H9 (cell line): Measurements from ENCODE around the gene VRK3. TPM values are rescaled to one million over a fixed set of nuclear protein-coding genes. Genes with fewer than 3 reads are reported as not detected.

Experiments
- DNase-seq: peaks from one replicate; pipeline ENCODE4 v3.0.0-alpha.2; 2017
- H2AFZ ChIP-seq: one replicate; pipeline ENCODE4 v1.6.1; 2013; ENCODE audit warnings: mild to moderate bottlenecking, low read length, control low read depth, moderate library complexity
- H2AK5ac ChIP-seq: 2 replicates; pipeline ENCODE4 v1.6.1; 2013; ENCODE audit warnings: low read length, control low read depth, mixed read lengths; ENCODE audit not compliant: insufficient read length
- H2BK120ac ChIP-seq: one replicate; pipeline ENCODE4 v1.6.1; 2013; ENCODE audit warnings: low read depth, mild to moderate bottlenecking, low read length, control low read depth, inconsistent platforms; ENCODE audit not compliant: poor library complexity, severe bottlenecking
- H2BK12ac ChIP-seq: 2 replicates; pipeline ENCODE4 v1.6.1; 2013; ENCODE audit warnings: low read length, control low read depth, mixed read lengths, low read depth; ENCODE audit not compliant: insufficient read length
- H2BK15ac ChIP-seq: 2 replicates; pipeline ENCODE4 v1.6.1; 2013; ENCODE audit warnings: low read depth, low read length, control low read depth
- H2BK20ac ChIP-seq: one replicate; pipeline ENCODE4 v1.6.1; 2013; ENCODE audit warnings: low read depth, mild to moderate bottlenecking, low read length, control low read depth, inconsistent platforms; ENCODE audit not compliant: poor library complexity, severe bottlenecking
- H2BK5ac ChIP-seq: 2 replicates; pipeline ENCODE4 v1.6.1; 2013; ENCODE audit warnings: low read length, control low read depth, mixed read lengths; ENCODE audit not compliant: insufficient read length
- H3K14ac ChIP-seq: 2 replicates; pipeline ENCODE4 v1.6.1; 2013; ENCODE audit warnings: low read length, control low read depth; ENCODE audit not compliant: insufficient read depth
- H3K18ac ChIP-seq: 2 replicates; pipeline ENCODE4 v1.6.1; 2013; ENCODE audit warnings: low read depth, mild to moderate bottlenecking, mixed read lengths, low read length, control low read depth; ENCODE audit not compliant: insufficient read length
- H3K23ac ChIP-seq: 2 replicates; pipeline ENCODE4 v1.6.1; 2013; ENCODE audit warnings: low read length, control low read depth, mixed read lengths, low read depth; ENCODE audit not compliant: insufficient read length
- H3K23me2 ChIP-seq: 2 replicates; pipeline ENCODE4 v1.6.1; 2013; ENCODE audit warnings: low read depth, mild to moderate bottlenecking, mixed read lengths, low read length, control low read depth; ENCODE audit not compliant: insufficient read length, poor library complexity, severe bottlenecking
- H3K27ac ChIP-seq: 2 replicates; pipeline ENCODE4 v1.5.1; 2013; ENCODE audit warnings: low read length, control low read depth, mixed read lengths, low read depth; ENCODE audit not compliant: insufficient read length
- H3K27me3 ChIP-seq: 2 replicates; pipeline ENCODE4 v1.6.1; 2013; ENCODE audit warnings: low read length, control low read depth, inconsistent platforms; ENCODE audit not compliant: insufficient read depth
- H3K4ac ChIP-seq: 2 replicates; pipeline ENCODE4 v1.6.1; 2013; ENCODE audit warnings: low read depth, mild to moderate bottlenecking, control low read depth, inconsistent platforms, low read length, moderate library complexity
- H3K4me1 ChIP-seq: 2 replicates; pipeline ENCODE4 v1.6.1; 2013; ENCODE audit warnings: low read length, control low read depth, inconsistent platforms; ENCODE audit not compliant: insufficient read depth
- H3K4me2 ChIP-seq: 2 replicates; pipeline ENCODE4 v1.6.1; 2013; ENCODE audit warnings: low read length, control low read depth, mixed read lengths; ENCODE audit not compliant: insufficient read length, insufficient read depth
- H3K56ac ChIP-seq: 2 replicates; pipeline ENCODE4 v1.6.1; 2013; ENCODE audit warnings: low read depth, mild to moderate bottlenecking, mixed read lengths, low read length, control low read depth; ENCODE audit not compliant: insufficient read length
- H3K79me1 ChIP-seq: 2 replicates; pipeline ENCODE4 v1.6.1; 2013; ENCODE audit warnings: low read depth, mild to moderate bottlenecking, moderate library complexity, low read length, control low read depth, inconsistent platforms; ENCODE audit not compliant: insufficient read depth, poor library complexity, severe bottlenecking
- H3K79me2 ChIP-seq: 2 replicates; pipeline ENCODE4 v1.6.1; 2013; ENCODE audit warnings: low read length, control low read depth, inconsistent platforms; ENCODE audit not compliant: insufficient read depth
- H3K9ac ChIP-seq: 2 replicates; pipeline ENCODE4 v1.6.1; 2013; ENCODE audit warnings: low read length, control low read depth, mixed read lengths; ENCODE audit not compliant: insufficient read length; ENCODE audit errors: extremely low read depth
- H3K9me3 ChIP-seq: one replicate; pipeline ENCODE4 v1.6.1; 2013; ENCODE audit warnings: low read depth, low read length, inconsistent platforms; ENCODE audit not compliant: control insufficient read depth
- H3T11ph ChIP-seq: one replicate; pipeline ENCODE4 v1.6.1; 2013; ENCODE audit warnings: mild to moderate bottlenecking, low read length, control low read depth, inconsistent platforms
- H4K20me1 ChIP-seq: one replicate; pipeline ENCODE4 v1.6.1; 2013; ENCODE audit not compliant: control insufficient read depth, insufficient read length, insufficient read depth
- H4K5ac ChIP-seq: 2 replicates; pipeline ENCODE4 v1.6.1; 2013; ENCODE audit warnings: low read depth, mild to moderate bottlenecking, mixed read lengths, low read length, control low read depth; ENCODE audit not compliant: insufficient read length
- H4K8ac ChIP-seq: replicated peaks from 2 replicates; pipeline ENCODE4 v1.6.1; 2013; ENCODE audit warnings: low read length, control low read depth, mixed read lengths, low read depth; ENCODE audit not compliant: insufficient read length
- H4K91ac ChIP-seq: 2 replicates; pipeline ENCODE4 v1.6.1; 2013; ENCODE audit warnings: low read depth, mild to moderate bottlenecking, moderate library complexity, mixed read lengths, low read length, control low read depth; ENCODE audit not compliant: insufficient read length
- H3K27ac Mint-ChIP-seq, 3 experiments: 2 replicates in 2 of 3; 3 replicates in 1 of 3; pipeline ENCODE4 v1.8.0; 2020 to 2021; ENCODE audit warnings: mixed read lengths in 3 of 3, mild to moderate bottlenecking in 1 of 3, moderate library complexity in 1 of 3
- H3K27me3 Mint-ChIP-seq: 2 replicates; pipeline ENCODE4 v1.8.0; 2021; ENCODE audit warnings: low read depth, mild to moderate bottlenecking, moderate library complexity, mixed read lengths
- H3K36me3 Mint-ChIP-seq, 3 experiments: 2 replicates in 2 of 3; 3 replicates in 1 of 3; pipeline ENCODE4 v1.8.0; 2020 to 2021; ENCODE audit warnings: low read depth in 3 of 3, mixed read lengths in 3 of 3; ENCODE audit not compliant: insufficient read depth in 1 of 3
- H3K4me1 Mint-ChIP-seq, 2 experiments: 2 replicates each; pipeline ENCODE4 v1.8.0; 2020; ENCODE audit warnings: mixed read lengths in 2 of 2
- H3K4me3 Mint-ChIP-seq, 2 experiments: 2 replicates in 1 of 2; 3 replicates in 1 of 2; pipeline ENCODE4 v1.8.0; 2020 to 2021; ENCODE audit warnings: mild to moderate bottlenecking in 2 of 2, mixed read lengths in 2 of 2, moderate library complexity in 1 of 2
- H3K9me3 Mint-ChIP-seq, 2 experiments: 2 replicates in 1 of 2; 3 replicates in 1 of 2; pipeline ENCODE4 v1.8.0; 2020; ENCODE audit warnings: mild to moderate bottlenecking in 2 of 2, mixed read lengths in 2 of 2, moderate library complexity in 1 of 2
- CTCF ChIP-seq: fragments of 200-600 bp; sonication (generic); conservative IDR thresholded peaks from 3 replicates; pipeline ENCODE4 v1.8.0; 2021; ENCODE audit warnings: antibody characterized with exemption, mild to moderate bottlenecking
- WGBS: extraction: QIAGEN DNeasy Blood & Tissue Kit; methylation state at CpG from one replicate; pipeline ENCODE4 v1.1.7; 2013; ENCODE audit warnings: missing lambda C conversion rate, low lambda C conversion rate, mixed read lengths; ENCODE audit not compliant: insufficient read length; ENCODE audit errors: extremely low coverage; 5-methylcytosine and 5-hydroxymethylcytosine counted together
- total RNA-seq: library from RNA; stranded (reverse); gene quantifications from 2 replicates; pipeline ENCODE4 v1.2.1, GENCODE V29; 2021

VRK3 gene
- total RNA-seq, 1 experiment from 2014 or later = 33.5 TPM

DNA sequence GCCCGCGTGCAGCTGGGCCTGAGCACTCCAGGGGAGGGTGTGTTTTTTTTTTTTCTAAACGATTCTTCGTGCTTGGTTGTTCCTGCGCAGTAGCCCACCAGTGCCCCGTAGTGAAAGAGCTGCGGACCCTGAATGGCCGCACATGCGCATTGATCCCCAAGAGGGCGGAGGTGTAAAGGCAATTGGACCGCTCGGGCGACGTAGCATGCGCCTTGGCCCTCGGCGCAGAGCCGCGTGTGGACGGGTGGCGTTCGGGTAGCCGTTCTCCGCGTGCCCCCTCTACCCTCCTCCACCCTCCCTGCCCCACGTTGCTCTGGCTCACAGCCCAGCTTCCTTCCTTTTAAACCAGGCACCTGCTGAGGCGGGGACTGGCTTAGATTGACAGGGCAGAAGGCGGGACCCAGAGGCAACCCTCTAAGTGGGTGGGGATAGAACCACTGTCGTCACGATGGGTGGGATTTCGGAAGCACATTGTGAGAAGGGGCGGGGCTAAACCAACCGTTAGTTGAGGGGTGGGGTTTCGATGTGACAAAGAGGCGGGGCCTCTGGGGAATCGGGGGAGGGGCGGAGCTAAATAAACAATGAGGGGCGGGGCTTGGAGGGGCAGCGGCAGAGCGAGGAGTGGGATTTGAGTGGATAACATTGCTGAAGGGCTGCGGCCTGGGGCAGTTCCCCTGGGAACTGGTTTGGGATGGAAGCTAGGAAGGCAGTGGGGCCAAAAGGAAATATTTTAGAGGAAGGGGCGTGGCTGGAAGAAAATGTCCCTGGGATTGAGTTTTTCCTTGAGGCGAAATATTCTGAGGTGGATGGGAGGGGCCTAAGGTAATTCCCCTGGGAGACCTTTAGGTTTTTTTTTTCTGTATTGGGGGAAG lies 95.3 kb downstream of the VRK3 start:
- H3K14ac ChIP-seq = peak overlapping the region; percentile 60
- H4K20me1 ChIP-seq = peaks cover 2% of the 10 kb centered on the region
- H3K18ac ChIP-seq = peak overlapping the region; percentile 53
- H3K79me1 ChIP-seq = no peaks in the 10 kb centered on the region
- Mint-ChIP-seq H3K27ac (peak overlapping the region; percentile 99 to 100 (median 100)), H3K4me1 (peaks cover 18 to 32% of the 10 kb centered on the region in 2 experiments), H3K36me3 (peaks cover 31 to 57% (median 37%) of the 10 kb centered on the region in 3 experiments), H3K27me3 (peaks cover 3% of the 10 kb centered on the region), H3K9me3 (peaks cover 0 to 4% of the 10 kb centered on the region in 2 experiments; a peak in 3 of 5 replicates), H3K4me3 (peak overlapping the region; percentile 95 to 99)
- H4K91ac ChIP-seq = no peak overlapping the region
- H3K56ac ChIP-seq = no peak overlapping the region
- H3K9ac ChIP-seq = peak overlapping the region; percentile 73
- H2AFZ ChIP-seq = no peak overlapping the region
- no peaks in the 10 kb centered on the region for H3K9me3 ChIP-seq
- no peak overlapping the region for H3K23ac ChIP-seq
- no peak for TF ChIP-seq CTCF
- DNase-seq = peak; percentile 95
- H2AK5ac ChIP-seq = no peak overlapping the region
- no peak overlapping the region for H3T11ph ChIP-seq
- no peaks in the 10 kb centered on the region; the same call in 1 of the 2 replicates for H3K4me1 ChIP-seq
- peak overlapping the region; percentile 82 for H3K4me2 ChIP-seq
- H3K27ac ChIP-seq = no peak overlapping the region
- no CpG with 5 or more reads among the region's 43 CpGs for WGBS
- H4K8ac ChIP-seq = no peak overlapping the region
- peaks cover 10% of the 10 kb centered on the region for H3K23me2 ChIP-seq
- no peak overlapping the region for H2BK20ac ChIP-seq
- H2BK15ac ChIP-seq = no peak overlapping the region
- no peak overlapping the region for H3K4ac ChIP-seq
- H4K5ac ChIP-seq = no peak overlapping the region
- no peak overlapping the region for H2BK5ac ChIP-seq
- H2BK120ac ChIP-seq = no peak overlapping the region
- H2BK12ac ChIP-seq = no peak overlapping the region
- H3K27me3 ChIP-seq = no peaks in the 10 kb centered on the region
- H3K79me2 ChIP-seq = peaks cover 22% of the 10 kb centered on the region; the same call in 1 of the 2 replicates
